Measurements from ENCODE around the gene TINAGL1. TPM values are rescaled to one million over a fixed set of nuclear protein-coding genes. Genes with fewer than 3 reads are reported as not detected.

The TINAGL1 gene, protein sequence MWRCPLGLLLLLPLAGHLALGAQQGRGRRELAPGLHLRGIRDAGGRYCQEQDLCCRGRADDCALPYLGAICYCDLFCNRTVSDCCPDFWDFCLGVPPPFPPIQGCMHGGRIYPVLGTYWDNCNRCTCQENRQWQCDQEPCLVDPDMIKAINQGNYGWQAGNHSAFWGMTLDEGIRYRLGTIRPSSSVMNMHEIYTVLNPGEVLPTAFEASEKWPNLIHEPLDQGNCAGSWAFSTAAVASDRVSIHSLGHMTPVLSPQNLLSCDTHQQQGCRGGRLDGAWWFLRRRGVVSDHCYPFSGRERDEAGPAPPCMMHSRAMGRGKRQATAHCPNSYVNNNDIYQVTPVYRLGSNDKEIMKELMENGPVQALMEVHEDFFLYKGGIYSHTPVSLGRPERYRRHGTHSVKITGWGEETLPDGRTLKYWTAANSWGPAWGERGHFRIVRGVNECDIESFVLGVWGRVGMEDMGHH
- total RNA-seq (2022) (388 and 430 TPM in 2 replicates), Bru-seq, nascent RNA (percentile 95 among the genes with signal in this experiment), BruChase-seq, experiment 1, labeled RNA remaining after a 6-hour chase (percentile 97 among the genes with signal in this experiment), BruChase-seq, experiment 2, labeled RNA remaining after a 2-hour chase (percentile 96 among the genes with signal in this experiment)
- long read RNA-seq, transcript TINAGL1-201 (12 exons, 2,187 nt) = major isoform, 854 of 1,100 reads
- long read RNA-seq, partial matches to known transcripts = 117 of 1,100 reads
- long read RNA-seq, other reads (novel, unspliced or antisense) = 129 of 1,100 reads

- Mint-ChIP-seq H3K4me3 (ENCODE audit: low read depth, unreplicated experiment) (no peak within 1 kb of the TSS), H3K9me3 (ENCODE audit: low read depth, unreplicated experiment) (no peaks in the 10 kb centered on the region), H3K27me3 (ENCODE audit: unreplicated experiment) (no peaks in the 10 kb centered on the region), H3K4me1 (ENCODE audit: low read depth, unreplicated experiment) (peaks cover 51% of the 10 kb centered on the region), H3K27ac (ENCODE audit: unreplicated experiment) (no peak within 1 kb of the TSS), H3K36me3 (ENCODE audit: insufficient read depth, unreplicated experiment) (no peaks in the 10 kb centered on the region)
- TF ChIP-seq CTCF (IDR thresholded peaks at IDR 0.05; ENCODE audit: unreplicated experiment) = no peak
- BruUV-seq (replicated peaks) = no TSS peak
- peak; percentile 95 for DNase-seq
- intact Hi-C loops (cut with micrococcal nuclease; ENCODE audit: unreplicated experiment) = loop anchor here (10.0 kb wide), 1 partner anchor 359 kb away; the partner anchor contains the start of gene PTP4A2
- CTCF ChIA-PET = no interaction called here
Observed at GRCh38 chr1:31576201-31576669, at the start of gene TINAGL1. Gene TINAGL1, plus strand, starts transcription at chr1:31576515. Its CDS starts 634 bp downstream, at chr1:31577149.

- H3K9me3 Mint-ChIP-seq (ENCODE audit: low read depth, unreplicated experiment) = peaks cover 2% of the 10 kb centered on the region
- DNase-seq = no peak
- TF ChIP-seq CTCF (IDR thresholded peaks at IDR 0.05; ENCODE audit: unreplicated experiment) = no peak
- no peaks in the 10 kb centered on the region for H3K4me1 Mint-ChIP-seq (ENCODE audit: low read depth, unreplicated experiment)
- BruUV-seq (replicated peaks) = no TSS peak
- no peaks in the 10 kb centered on the region for H3K27me3 Mint-ChIP-seq (ENCODE audit: unreplicated experiment)
- peaks cover 5% of the 10 kb centered on the region for H3K36me3 Mint-ChIP-seq (ENCODE audit: insufficient read depth, unreplicated experiment)
- intact Hi-C loops (cut with micrococcal nuclease; ENCODE audit: unreplicated experiment) = no loop called here
- CTCF ChIA-PET = no interaction called here
- no peak overlapping the region for H3K27ac Mint-ChIP-seq (ENCODE audit: unreplicated experiment)
- H3K4me3 Mint-ChIP-seq (ENCODE audit: low read depth, unreplicated experiment) = no peak overlapping the region
Observed at GRCh38 chr1:31529999-31530684, 46.2 kb upstream of the TINAGL1 start.

DNA sequence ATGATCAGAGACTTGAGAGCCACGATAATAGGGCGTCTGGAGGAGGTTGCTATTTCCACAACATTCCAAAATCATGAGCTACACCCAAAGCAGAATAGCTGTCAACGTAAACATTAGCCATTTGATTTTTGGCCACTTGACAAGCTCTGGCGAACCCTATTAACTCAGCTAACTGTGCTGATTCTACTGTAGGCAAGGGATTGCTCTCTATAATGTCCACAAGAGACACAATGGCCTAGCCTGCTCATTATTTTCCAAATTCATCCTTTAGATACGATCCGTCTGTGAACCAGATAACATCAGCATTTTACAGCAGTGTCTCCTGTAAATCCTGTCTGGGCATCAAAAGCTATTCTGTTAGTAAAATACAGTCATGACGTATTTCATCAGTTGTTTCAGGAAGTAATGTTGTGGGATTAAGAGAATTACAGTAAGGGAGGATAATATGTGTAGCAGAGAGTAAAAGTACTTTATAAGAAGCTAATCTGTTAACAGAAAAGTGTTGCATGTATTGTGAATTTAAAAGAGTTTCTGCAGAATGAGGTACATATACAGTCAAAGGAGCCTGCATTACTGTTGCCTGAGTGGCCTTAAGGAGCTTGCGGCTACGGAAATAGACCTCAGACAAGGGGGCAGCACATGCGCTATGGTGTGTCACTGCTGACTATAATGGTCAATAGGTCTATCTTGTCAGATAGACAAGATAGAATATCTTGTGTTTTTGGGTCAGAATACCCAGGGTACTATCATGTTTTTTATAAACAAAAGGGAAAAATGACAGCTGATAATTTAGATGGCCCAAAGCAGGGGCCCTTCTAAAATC, 44.9 kb upstream of the TINAGL1 start:
- no peak for TF ChIP-seq CTCF (IDR thresholded peaks at IDR 0.05; ENCODE audit: unreplicated experiment)
- Mint-ChIP-seq H3K9me3 (ENCODE audit: low read depth, unreplicated experiment) (peaks cover 2% of the 10 kb centered on the region), H3K4me3 (ENCODE audit: low read depth, unreplicated experiment) (no peak overlapping the region), H3K27ac (ENCODE audit: unreplicated experiment) (no peak overlapping the region), H3K27me3 (ENCODE audit: unreplicated experiment) (no peaks in the 10 kb centered on the region), H3K36me3 (ENCODE audit: insufficient read depth, unreplicated experiment) (peaks cover 5% of the 10 kb centered on the region), H3K4me1 (ENCODE audit: low read depth, unreplicated experiment) (no peaks in the 10 kb centered on the region)
- no TSS peak for BruUV-seq (replicated peaks)
- CTCF ChIA-PET = interaction anchor here (0.8 kb wide), 1 partner anchor 69 kb away, joined by 3 read pairs; no protein-coding TSS in a partner anchor
- no peak for DNase-seq
- intact Hi-C loops (cut with micrococcal nuclease; ENCODE audit: unreplicated experiment) = no loop called here

All from Calu3 (cell line).